ENCODE data around the gene PALMD.

PALMD gene, protein sequence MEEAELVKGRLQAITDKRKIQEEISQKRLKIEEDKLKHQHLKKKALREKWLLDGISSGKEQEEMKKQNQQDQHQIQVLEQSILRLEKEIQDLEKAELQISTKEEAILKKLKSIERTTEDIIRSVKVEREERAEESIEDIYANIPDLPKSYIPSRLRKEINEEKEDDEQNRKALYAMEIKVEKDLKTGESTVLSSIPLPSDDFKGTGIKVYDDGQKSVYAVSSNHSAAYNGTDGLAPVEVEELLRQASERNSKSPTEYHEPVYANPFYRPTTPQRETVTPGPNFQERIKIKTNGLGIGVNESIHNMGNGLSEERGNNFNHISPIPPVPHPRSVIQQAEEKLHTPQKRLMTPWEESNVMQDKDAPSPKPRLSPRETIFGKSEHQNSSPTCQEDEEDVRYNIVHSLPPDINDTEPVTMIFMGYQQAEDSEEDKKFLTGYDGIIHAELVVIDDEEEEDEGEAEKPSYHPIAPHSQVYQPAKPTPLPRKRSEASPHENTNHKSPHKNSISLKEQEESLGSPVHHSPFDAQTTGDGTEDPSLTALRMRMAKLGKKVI

DNA sequence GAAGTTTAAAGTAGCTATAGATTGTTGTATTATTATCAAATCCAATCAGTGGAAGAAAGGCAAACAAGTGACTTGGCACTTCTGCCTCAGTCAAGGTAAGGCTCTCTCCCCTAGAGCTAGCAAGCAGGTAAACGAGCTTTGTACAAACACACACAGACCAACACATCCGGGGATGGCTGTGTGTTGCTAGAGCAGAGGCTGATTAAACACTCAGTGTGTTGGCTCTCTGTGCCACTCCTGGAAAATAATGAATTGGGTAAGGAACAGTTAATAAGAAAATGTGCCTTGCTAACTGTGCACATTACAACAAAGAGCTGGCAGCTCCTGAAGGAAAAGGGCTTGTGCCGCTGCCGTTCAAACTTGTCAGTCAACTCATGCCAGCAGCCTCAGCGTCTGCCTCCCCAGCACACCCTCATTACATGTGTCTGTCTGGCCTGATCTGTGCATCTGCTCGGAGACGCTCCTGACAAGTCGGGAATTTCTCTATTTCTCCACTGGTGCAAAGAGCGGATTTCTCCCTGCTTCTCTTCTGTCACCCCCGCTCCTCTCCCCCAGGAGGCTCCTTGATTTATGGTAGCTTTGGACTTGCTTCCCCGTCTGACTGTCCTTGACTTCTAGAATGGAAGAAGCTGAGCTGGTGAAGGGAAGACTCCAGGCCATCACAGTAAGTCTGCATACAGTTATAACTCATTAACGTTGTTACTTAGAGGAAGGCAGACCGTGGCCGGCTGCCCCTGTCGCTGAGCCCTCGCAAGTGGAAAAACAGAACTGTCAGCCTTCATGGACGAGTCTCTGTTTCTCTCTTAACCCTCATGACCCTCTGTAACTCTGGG is at the start of gene PALMD:
Gene PALMD, plus strand, starts transcription at position 415 of the 833 bp plus-strand sequence. Its CDS starts 205 bp downstream, at position 620.
- no peak for DNase-seq

DNA sequence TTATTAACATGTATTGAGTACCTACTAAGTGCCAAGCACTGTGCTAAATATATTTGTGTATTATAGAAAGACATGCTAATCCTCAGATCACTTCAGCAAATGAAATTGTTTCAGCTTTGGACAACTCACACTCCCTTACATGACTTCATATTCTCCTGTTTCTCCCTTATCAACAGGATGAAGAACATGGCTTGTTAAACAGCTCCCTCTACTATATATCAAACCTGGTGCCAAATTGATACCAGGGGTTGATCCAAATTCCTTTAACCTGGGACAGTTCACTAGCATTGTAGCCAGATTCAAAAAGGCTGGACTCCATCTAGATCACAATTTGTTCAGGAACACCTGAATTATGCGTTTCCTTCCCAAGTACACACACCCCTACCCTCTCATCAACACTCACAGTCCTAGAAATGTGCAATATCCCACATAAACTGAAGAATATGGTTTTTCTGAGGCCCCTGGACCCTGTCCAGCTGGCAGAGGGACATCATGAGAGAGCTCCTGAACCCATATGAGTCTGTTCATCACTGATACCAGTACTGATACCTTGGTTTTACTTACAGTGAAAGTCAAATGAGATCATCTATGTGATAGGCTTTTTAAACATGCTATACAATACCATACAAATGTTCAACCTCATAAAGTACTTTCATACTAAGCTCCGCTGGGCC is 47.0 kb upstream of the PALMD start:
- DNase-seq = no peak

DNA sequence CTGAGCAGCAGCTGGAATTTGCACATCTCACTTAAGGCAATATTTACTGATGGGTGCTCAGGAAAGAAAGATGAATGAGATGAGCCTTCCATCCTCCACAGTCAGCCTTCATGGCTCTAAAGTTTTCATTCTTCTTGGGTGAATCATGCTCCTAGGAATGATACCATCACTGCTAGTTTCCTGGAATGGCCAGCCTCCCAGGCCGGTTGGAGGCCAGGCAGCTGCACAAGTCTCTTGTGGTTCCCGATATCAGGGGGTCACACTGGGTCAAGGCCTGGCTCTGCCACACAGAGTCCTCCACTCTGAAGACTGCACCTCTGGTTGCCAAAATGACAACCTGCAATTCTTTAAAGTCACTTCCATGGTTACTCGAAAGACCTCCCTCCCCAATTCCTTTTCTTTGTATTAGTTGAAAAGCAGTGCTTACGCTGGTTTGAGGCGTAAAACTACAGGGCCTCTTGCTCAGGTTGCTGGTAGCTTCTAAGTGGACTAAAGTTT is 46.2 kb upstream of the PALMD start:
- DNase-seq = no peak

DNA sequence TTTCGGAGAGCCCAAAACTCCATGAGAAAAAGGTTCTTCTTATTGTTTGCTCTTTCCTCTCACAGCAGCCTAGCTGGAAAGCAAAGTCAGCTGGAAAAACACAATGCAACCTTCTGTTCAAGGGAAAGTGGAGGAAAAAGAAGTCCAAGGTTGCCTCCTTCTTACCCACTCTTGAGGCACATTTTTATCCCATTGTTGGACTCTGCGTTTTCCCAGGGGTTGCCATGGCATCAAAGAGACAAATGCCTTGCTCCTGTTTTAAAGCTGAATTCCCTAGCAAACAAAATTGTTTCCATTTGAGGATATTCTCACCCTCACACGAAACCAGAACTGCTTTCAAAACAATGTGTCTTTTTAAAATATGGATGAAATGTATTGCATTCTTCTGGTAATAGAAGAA is 45.1 kb upstream of the PALMD start:
- no peak for DNase-seq

DNA sequence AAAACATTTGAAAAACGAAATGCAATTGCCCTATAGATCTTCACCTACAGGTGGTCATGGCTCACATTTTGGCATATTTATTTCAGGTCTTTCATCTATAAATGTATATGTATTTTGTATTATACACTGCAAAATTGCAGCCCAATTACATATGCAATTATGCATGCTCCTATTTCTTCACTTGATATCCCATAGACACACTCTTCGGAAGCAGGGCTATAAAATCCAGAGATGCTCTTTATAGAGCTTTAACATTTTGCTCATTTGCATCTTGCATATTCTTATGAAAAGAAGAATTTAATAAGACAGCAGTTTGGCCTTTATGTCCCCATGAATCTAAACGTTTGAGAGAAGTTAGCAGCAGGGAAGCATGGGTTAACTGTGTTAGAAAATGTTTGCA is 44.7 kb upstream of the PALMD start:
- no peak for DNase-seq

DNA sequence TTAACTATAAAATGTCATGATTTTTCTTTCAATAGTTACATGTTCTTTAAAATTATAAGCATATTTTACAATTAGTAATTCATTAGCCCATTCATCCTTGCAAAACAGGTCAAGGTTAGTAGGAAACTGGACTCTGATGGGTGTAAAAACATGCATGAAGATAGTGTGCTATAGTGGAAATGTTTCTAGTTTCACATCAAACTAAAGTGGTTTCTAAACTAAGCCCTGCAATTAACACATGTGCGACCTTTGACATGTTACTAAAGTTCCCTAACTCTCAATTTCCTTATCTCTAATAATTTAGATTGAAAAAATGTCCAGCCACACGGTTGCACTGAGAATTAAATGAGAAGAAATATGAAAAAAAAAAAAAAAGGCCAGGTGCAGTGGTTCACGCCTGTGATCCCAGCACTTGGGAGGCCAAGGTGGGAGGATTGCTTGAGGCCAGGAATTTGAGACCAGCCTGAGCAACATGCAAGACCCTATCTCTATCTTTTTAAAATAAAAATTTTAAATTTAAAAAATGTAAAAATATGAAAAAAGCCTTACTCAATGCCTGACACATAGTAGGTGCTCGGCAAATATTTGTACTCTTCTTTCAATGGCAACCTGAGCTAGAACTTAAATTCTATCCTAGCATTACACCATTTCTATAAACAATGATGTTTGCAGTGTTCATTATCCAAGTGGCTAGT is 44.1 kb upstream of the PALMD start:
- DNase-seq = no peak

DNA sequence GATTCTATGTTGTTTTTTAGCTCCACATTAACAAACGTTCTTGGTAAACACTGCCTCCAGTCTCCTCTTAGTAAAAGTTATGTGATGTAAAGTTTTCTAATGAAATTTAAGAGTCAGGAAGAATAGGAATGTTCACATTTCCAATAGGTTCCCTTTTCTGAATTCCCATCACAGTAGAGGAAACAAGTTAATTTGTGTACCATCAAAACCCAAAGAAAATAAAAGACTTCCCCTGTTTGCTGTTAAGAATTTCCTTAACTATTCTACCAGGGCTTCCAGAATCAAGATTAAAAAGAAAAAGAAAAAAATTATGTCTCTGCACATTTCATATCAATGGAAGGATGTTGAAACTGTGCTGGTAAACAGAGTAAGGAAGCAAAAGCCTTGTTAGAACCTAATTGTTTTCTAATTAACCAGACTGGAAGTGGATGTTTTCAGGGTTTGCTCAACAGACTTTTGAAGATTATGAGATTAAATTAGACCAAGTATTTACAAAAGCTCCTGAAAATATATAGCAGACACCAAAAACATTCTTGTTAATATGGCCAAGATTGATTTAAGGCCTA is 43.4 kb upstream of the PALMD start:
- DNase-seq = no peak

DNA sequence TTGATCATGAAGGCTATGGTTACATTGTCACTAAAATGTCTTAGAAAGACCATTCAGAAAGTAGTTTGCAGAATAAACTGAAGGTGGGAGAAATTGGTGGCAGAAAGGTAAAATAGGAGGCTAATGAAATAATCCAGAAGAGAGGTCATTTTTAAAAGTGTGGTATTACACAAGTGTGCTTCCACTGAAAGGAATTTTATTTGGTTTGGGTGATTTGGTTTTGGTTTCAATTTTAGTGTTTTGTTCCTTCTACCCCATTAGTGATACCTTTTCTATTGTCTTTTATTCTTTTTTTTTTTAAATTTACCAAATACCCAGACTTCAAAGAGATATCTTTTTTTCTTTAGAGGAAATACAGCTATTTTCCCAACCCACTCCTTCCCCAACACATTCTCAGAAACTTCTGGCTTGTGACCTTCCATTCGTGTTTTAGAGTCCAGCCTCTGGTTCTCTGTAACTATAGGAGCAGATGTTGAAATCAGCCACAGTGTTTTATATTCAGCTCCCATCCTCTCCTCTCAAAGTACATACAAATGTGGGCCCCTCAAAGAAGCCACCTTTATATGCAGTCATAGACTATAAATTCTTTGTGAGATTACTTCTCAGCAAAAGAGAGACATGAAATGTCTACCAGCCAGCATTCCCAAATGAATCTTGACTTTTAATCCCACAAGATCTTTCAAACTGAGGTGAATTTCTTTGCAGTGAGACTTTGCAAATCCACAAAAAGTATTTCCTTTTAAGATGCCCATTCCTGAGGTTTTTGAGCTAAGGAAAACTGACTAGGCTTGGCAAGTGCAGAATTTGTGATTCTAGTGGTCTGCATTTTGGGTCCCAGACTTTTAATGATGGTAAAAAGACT is 42.0 kb upstream of the PALMD start:
- no peak for DNase-seq

DNA sequence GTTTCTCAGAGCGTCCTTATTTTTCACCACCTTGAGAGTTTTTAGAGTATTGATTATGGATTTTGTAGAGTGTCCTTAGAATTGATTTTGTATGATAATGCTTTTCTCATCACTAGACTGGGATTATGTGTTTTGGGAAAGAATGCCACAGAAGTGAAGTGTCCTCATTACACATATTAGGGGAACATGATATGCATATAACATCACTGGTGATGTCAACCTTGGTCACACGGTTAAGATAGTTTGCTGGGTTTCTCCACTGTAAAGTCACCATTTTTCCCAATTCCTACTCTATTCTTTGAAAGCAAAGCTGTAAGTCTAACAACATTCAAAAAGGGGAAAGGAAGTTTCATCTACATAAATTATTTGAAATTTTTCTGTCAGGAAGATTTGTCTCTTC is 39.6 kb upstream of the PALMD start:
- no peak for DNase-seq

DNA sequence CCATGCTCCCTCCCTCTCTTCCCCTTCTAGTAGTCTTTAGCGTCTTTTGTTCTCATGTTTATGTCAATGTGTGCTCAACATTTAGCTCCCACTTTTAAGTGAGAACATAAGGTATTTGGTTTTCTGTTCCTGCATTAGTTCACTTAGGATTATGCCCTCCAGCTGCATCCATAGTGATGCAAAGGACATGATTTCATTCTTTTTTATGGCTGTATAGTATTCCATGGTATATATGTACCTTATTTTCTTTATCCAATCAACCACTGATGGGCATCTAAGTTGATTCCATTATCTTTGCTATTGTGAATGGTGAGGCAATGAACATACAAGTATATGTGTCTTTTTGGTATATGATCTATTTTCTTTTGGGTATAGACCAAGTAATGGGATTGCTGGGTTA is 38.3 kb upstream of the PALMD start:
- DNase-seq = no peak

DNA sequence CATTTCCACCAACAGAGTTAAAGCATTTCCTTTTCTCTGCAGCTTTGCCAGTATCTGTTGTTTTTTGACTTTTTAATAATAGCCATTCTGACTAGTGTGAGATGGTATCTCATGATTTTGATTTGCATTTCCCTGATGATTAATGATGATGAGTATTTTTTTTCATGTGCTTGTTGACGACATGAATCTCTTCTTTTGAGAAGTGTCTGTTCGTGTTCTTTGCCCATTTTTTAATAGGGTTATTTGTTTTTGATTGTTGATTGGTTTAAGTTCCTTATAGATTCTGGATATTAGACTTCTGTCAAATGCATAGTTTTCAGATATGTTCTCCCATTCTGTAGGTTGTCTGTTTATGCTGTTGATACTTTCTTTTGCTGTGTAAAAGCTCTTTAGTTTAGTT is 37.9 kb upstream of the PALMD start:
- DNase-seq = no peak

DNA sequence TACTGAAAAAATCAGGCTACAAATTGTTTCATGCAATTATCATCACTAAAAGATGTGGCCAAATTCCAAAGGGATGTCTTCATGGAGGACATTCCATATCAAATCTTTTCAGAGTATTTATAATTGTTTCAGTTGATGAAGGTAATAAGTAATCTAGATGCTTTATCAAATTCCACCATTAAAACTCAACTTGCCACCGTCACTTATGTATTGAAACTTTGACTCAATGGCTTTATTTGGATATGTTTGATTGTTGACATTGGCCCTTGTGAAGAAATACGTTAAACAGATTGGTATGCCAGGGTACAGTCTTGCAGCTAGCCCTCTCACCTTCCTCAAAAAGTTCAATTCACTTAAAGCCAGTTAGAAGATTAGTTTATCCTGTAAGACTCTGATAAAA is 32.2 kb upstream of the PALMD start:
- DNase-seq = no peak

DNA sequence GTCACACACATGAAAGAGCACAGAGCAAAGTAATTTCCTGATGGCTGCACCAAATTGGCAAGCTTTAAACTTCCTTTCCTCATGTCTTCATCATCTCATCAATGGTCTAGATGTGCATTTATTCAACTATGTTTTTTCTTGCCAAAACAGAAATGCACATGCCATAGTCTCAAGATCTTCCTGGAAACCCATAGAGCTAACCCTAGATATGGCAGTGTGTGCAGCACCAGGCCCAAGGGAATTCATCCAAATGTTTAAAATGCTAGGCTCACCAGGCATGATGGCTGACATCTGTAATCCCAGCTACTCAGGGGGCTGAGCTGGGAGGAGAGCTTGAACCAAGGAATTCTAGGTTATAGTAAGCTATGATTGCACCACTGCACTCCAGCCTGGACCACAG is 31.2 kb upstream of the PALMD start:
- DNase-seq = no peak

DNA sequence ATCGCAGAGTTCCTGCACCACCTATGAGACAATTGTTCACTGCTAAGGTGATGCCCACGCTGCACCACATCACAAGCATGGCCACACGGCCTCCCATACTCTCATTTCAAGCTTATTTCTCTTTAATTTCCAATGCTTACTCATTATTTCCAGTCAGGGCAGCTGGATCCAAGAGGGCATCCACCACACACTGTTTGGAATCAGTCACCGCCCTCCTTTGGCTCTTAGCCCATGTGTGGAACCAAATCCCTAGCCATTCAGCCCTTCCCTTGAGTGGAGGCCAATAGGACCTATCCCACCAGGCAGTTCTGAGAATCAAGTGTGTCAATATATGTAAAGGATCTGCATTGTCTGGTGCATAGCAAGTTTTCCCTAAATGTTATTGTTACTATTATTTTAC is 26.3 kb upstream of the PALMD start:
- DNase-seq = no peak

DNA sequence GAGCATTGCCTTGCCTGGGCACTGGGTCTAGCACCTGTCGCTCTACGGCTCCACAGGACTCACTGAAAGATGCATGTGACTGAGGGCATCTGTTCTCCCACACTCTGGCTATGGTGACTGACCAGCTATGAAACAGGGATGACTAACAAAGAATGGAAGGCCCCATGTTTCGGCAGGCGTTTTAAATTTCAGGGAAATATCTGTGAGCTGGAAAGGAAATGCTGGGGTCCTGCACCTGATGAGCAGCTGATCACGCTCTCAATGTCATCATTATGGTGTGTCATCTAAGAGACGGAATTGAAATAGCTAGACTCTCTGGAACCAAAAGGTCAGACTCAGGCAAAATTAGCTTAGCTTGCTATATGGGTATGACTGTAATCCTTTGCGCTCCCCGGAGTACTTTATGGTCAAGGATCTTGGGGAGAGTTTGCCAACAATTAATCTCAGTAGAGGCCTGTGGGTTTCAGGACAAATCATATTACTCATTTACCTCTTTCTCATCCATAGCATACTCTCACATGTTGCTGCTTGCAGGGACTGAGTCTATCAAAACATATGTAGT is 24.5 kb upstream of the PALMD start:
- DNase-seq = no peak

DNA sequence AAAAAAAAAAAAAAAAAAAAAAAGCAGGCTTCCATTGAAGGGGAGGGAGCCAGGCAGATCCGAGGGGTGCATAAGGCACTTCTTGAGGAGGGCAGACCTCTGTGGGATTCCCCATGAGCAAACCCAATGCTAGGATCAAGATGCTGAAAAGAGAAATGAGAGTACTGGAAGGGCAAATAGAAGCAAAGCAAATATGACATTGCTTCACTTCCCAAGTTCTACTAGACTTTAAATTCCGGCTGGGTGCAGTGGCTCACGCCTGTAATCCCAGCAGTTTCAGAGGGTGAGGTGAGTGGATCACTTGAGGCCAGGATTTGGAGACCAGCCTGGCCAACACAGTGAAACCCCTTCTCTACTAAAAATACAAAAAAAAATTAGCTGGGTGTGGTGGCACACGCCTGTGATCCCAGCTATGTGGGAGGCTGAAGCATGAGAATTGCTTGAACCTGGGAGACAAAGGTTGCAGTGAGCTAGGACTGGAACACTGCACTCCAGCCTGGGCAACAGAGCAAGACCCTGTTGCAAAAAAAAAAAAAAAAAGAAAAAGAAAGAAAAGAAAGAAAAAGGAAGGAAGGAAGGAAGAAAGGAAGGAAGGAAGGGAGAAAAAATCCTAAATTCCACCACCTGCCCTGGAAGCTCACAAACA is 23.1 kb upstream of the PALMD start:
- DNase-seq = no peak

DNA sequence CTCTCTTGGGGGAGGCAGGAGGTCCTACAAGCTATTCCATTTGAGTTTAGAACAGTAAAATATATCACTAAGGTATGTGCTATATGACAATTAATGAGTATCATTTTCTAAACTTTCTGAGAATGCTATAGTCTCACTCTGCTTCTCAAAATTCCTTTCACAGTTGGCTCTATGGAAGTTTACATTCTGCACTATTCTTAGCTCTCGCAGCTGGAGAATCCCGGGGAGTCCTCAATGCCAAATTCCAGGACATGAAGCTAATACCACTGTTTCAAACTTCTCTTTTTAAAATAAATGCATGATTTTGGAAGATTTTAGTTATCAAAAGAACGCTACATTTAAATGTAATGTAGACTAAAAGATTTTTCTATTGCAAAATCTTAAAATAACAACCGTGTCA is 22.4 kb upstream of the PALMD start:
- no peak for DNase-seq

DNA sequence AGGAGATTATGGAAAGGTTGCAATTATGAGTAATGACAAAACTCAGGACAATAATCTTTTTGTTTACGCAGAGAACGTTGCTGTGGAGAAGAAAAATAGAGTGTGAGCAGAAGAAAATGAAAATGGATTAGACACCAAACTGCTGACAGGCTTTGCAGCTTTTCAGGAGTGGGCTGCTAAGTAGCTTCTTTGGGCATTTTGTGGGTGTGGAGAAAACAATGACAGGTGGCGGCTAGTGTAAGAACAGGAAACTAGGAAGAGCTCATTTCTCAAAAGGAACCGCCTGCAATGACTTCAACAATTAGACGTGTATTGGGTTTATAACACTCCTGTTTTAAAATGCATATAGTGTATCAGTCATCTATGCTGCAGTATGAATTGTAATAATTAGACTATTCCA is 18.3 kb upstream of the PALMD start:
- no peak for DNase-seq

DNA sequence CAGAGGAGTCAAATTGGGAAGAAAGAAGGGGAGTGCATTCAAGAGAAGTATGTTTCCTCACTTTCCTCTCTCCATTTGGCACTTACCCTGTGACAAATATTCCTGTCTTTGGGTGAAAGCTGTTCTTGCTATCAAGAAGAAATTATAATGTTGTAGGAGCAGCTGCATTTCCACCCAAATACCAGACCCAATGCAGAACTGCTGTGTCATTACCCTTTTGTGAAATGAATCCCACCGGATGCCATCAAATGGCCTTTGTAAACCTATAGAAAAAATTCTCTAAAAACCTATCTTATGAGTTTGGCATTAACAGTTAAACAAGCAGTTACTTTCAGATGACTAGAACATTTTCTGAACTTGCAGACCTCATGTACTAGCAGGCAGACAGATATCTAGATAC is 16.7 kb upstream of the PALMD start:
- DNase-seq = no peak

DNA sequence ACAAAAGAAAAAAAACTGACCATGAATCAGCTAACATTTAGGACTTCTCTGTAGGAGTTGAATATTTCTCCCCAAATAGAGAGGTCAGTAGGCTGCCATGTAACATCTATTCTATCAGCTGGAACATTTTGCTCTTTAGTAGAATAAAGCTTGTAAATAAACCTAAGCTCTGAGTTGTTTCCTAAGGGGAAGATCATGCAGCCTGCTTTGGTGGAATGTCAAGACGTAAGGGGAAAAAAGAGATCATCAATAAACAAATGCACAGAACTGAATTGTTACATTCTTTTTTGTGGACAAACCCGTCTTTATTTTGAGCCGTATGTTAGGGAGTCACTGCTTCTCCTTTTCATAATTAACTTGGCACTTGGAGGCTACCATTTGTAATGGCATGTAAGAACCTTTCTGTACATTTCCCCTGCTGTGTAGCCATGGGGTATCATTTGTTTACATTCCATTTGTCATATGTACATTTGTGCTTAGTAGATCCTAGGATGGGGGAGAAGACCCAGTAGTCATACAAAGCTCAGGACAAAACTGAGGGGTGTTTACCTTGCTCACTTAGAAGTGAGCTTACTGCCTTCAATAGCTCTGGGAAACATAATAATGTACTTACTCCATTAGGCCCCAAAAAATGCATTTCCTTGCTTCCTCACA is 10.8 kb upstream of the PALMD start:
- no peak for DNase-seq

Measured in CD4-positive, alpha-beta T cell treated with Interferon alpha-2 for 1 hour (primary cell).